HL-60 (cell line): ENCODE results near the gene POLD2.

Experiments used
- CTCF ChIP-seq: IDR thresholded peaks from one replicate; pipeline ENCODE4 v1.5.1; 2011; ENCODE audit warnings: low read length, control low read depth, inconsistent platforms; ENCODE audit not compliant: insufficient read depth
- GABPA ChIP-seq: IDR thresholded peaks from 2 replicates; pipeline ENCODE4 v1.6.1; 2012; ENCODE audit warnings: low read depth
- POLR2AphosphoS5 ChIP-seq: IDR thresholded peaks from 2 replicates; pipeline ENCODE4 v1.6.1; 2012; ENCODE audit warnings: low read depth
- REST ChIP-seq: IDR thresholded peaks from 2 replicates; pipeline ENCODE4 v1.6.1; 2012; ENCODE audit warnings: low read depth; ENCODE audit not compliant: insufficient replicate concordance
- SPI1 ChIP-seq: IDR thresholded peaks from 2 replicates; pipeline ENCODE4 v1.6.1; 2012; ENCODE audit warnings: low read depth, mild to moderate bottlenecking, borderline replicate concordance

- no peak for TF ChIP-seq CTCF
- TF ChIP-seq REST, result no peak
- no peak for TF ChIP-seq POLR2AphosphoS5
- TF ChIP-seq GABPA, result no peak
- no peak for TF ChIP-seq SPI1
These were observed 40.2 kb upstream of the POLD2 start for GRCh38 chr7:44163591-44163990.
